ENCODE results near the gene PLCB1. TPM values are rescaled to one million over a fixed set of nuclear protein-coding genes. Genes with fewer than 3 reads are reported as not detected.

PLCB1 gene
- total RNA-seq, 6 experiments from 2014 or later = 17.2 to 25.7 (median 23.1) TPM

DNA sequence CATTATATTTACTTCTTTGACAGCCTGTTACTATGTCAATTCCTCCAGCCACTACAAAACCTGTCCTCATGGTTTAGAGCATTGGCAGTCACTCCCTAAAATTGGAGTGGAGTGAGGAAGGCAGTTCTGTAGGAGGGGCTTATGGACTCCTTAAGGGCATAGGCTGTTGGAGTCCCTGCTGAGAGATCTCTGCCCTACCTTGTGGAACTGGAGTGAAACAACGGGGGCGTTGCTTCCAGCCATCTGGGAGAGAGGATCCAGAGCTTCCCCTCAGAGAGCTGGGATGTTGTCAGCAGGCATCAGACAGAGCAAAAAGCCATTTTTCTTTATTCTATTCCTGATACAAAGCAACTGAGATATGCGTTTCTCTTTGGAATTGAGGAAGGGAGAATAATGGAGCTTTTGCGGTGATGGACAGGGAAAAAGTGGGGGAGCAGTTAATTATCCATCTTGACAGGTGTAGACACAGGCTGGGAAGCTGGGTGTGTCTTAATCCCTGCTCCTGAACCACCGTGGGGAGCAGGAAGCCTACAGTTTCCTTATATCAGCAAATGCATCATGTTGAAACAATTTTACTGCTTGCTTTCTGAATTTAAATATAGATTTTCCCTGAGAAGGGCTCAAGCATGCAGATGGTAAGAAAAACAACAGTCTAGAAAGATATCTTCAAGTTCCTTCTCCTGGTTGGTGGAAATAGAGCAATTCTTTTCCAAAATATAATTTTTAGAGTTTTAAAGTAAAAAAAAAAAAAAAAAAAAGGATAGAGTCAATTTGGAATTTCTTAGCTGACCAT is 402.5 kb downstream of the PLCB1 start:
- Mint-ChIP-seq H3K27me3 (ENCODE audit: insufficient read depth) (no peaks in the 10 kb centered on the region), H3K4me1 (ENCODE audit: low read depth) (peaks cover 37% of the 10 kb centered on the region), H3K9me3 (no peaks in the 10 kb centered on the region), H3K4me3 (no peak overlapping the region; the same call in 1 of the 2 replicates), H3K36me3 (ENCODE audit: low read depth) (no peaks in the 10 kb centered on the region), H3K27ac (peak overlapping the region; percentile 70)
- TF ChIP-seq CTCF (IDR thresholded peaks at IDR 0.05) = no peak
- no peak for DNase-seq

GRCh38 chr20:8535403-8536261 is 403.6 kb downstream of the PLCB1 start:
- H3K27ac Mint-ChIP-seq = no peak overlapping the region
- no peaks in the 10 kb centered on the region for H3K36me3 Mint-ChIP-seq (ENCODE audit: low read depth)
- peaks cover 26% of the 10 kb centered on the region for H3K4me1 Mint-ChIP-seq (ENCODE audit: low read depth)
- H3K9me3 Mint-ChIP-seq = no peaks in the 10 kb centered on the region
- peak; percentile 83 for TF ChIP-seq CTCF (IDR thresholded peaks at IDR 0.05)
- H3K4me3 Mint-ChIP-seq = no peak overlapping the region
- no peaks in the 10 kb centered on the region for H3K27me3 Mint-ChIP-seq (ENCODE audit: insufficient read depth)
- no peak for DNase-seq

DNA sequence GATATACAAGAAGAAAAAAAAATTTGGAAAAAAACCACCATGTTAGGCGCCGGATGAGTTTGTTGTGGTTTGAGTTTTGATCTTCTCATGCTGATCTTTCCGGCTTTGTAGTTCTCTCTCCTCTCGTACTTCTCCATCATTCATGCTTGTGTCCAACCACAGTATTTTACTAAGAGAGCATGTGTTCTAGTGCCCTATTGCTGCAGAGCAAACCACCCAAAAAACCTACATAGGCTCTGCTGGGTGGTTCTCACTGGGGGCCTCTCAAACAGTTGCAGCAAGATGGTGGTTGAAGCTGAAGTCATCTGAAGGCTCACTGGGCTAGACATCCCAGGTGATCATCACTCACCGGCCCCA is 404.2 kb downstream of the PLCB1 start:
- no peaks in the 10 kb centered on the region for H3K36me3 Mint-ChIP-seq (ENCODE audit: low read depth)
- H3K4me1 Mint-ChIP-seq (ENCODE audit: low read depth) = peaks cover 23% of the 10 kb centered on the region
- no peaks in the 10 kb centered on the region for H3K9me3 Mint-ChIP-seq
- H3K27ac Mint-ChIP-seq = no peak overlapping the region
- H3K27me3 Mint-ChIP-seq (ENCODE audit: insufficient read depth) = no peaks in the 10 kb centered on the region
- no peak overlapping the region for H3K4me3 Mint-ChIP-seq
- DNase-seq = no peak
- TF ChIP-seq CTCF (IDR thresholded peaks at IDR 0.05) = no peak

- no peak for DNase-seq
- Mint-ChIP-seq H3K27ac (no peak overlapping the region), H3K9me3 (no peaks in the 10 kb centered on the region), H3K27me3 (ENCODE audit: insufficient read depth) (no peaks in the 10 kb centered on the region), H3K4me3 (no peak overlapping the region), H3K36me3 (ENCODE audit: low read depth) (no peaks in the 10 kb centered on the region), H3K4me1 (ENCODE audit: low read depth) (peaks cover 38% of the 10 kb centered on the region)
- no peak for TF ChIP-seq CTCF (IDR thresholded peaks at IDR 0.05)
Observed at GRCh38 chr20:8540466-8540865, 408.4 kb downstream of the PLCB1 start.

- no peak for TF ChIP-seq CTCF (IDR thresholded peaks at IDR 0.05)
- H3K4me1 Mint-ChIP-seq (ENCODE audit: low read depth) = peaks cover 51% of the 10 kb centered on the region
- no peak overlapping the region for H3K4me3 Mint-ChIP-seq
- no peaks in the 10 kb centered on the region for H3K9me3 Mint-ChIP-seq
- no peak overlapping the region for H3K27ac Mint-ChIP-seq
- no peak for DNase-seq
- no peaks in the 10 kb centered on the region for H3K27me3 Mint-ChIP-seq (ENCODE audit: insufficient read depth)
- H3K36me3 Mint-ChIP-seq (ENCODE audit: low read depth) = no peaks in the 10 kb centered on the region
Observed at GRCh38 chr20:8542110-8542486, 410.0 kb downstream of the PLCB1 start.

All from HFFc6 (cell line).